HG03558 (cell line): ENCODE measurements around the gene NAT10.

Experiments used
- ATAC-seq: cut with Tn5 transposase; IDR thresholded peaks from one replicate; pipeline ENCODE4 v1.9.1; 2021; ENCODE audit warnings: moderate number of reproducible peaks; ENCODE audit not compliant: unreplicated experiment; ENCODE audit errors: extremely low read depth

Gene NAT10

DNA sequence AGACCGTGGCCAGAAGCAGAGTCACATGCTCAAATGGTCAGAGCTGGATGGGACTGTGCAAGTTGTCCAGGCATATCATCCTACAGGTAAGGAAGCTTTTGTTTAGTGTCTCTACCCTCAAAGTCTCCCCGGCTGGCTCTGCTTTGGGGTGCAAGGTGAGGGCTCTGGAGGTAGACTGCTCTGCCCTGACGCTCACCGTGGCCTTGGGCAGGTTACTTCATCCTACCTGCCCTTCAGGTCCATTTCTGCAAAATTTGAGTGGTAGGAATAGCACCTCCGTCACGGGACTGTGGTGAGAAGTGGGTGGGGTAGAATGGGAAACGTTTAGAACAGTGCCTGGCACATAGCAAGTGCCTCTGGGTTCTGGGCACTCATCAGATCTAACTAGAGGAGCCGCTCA lies 42.2 kb downstream of the NAT10 start:
- ATAC-seq = no peak

DNA sequence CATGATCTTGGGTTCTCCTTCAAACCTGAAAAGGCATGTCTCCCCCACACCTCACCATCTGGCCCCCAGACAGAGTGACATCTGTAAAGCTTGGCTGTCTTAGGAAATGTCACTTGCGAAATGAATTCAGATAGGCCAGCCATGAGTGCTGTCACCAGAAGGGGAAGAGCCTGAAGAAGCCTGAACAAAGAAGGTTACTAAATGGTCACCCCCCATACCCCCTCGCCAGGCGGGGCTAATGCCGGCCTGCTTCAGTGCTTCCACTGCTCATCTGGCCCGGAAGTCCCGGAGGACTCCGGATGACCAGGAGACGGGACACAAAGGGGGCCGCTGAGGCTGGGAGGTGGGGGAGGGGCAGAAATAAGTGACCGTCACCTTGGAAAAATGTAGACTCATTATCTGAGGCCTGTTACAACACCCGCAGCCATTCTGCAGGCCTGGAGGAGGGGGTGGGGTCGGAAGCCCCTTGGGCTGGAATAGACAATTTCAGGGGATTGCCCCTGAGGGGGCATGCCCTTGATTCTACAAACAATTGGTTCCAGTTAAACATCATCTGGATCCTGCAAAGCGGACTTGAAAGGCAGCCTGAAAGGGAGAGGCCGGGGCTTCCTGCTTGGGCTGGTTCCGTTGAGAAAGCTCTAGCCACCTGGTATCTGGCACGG lies 43.2 kb downstream of the NAT10 start:
- no peak for ATAC-seq

DNA sequence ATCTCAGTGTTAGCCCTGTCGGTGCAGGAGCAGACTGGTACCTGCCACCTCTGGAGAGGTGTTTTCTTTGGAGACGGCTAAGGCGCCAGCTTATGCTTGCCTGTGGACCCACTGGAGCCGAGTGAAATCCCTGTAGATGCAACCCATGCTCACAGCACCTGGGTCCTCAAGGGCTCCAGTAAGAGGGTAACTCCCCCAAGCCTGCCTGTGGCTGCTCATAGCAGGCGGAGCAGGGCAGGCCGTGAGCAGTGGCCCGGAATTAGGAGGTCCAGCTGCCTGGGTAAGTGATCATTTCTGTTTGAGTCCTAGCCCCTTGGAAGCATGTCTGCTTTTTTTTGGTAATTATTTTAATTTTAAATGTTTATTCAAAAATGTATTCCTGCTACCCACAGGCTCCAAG lies 43.8 kb downstream of the NAT10 start:
- ATAC-seq = no peak

DNA sequence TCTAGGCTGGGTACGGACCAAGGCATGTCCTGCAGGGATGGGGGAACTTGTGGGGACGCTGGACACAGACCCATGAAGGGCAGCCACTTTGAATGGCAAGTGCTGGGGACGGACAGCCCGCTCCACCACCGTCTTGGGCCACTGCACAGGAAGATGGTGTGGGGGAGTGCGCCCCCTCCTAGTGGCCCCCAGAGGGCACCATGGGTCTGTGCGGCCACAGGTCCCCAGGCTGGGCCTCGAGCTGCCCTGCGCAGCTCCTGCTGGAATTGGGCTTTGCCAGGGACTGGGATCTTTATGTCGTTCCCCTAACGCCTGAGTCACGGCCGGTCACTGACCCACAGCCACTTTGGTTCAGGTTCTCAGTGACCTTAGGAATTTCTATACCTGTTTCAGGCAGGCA lies 44.4 kb downstream of the NAT10 start:
- ATAC-seq = no peak

DNA sequence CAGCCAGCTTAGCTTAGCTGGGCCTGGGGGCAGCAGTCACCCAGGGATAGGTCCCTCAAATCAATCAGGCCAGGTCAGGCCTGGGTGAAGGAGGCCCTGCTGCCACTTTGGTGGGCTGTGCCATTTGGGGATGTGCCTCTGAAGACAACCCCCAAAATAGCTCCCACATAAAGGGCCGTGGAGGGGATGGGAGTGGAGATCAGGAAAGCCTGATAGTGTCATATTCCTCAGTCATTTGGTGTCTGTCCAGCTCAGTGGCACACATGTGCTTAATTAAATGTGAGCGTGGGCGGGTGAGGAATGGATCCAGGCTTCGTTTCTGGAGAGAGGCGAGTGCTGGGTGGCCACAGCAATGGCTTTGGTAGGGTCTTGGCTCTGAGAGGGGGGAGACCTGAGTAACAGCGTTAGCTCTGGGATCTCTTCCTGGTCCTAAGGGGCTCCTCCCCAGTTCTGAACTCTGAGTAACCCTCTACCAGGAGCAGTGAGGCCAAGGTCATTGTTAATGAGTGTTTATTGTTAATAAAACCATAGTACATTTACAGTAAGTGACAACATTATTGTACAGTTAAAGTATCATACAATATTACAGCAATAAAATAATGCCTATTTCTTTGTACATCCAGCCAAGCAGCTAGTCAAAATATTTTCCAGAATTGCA lies 45.2 kb downstream of the NAT10 start:
- ATAC-seq = no peak

DNA sequence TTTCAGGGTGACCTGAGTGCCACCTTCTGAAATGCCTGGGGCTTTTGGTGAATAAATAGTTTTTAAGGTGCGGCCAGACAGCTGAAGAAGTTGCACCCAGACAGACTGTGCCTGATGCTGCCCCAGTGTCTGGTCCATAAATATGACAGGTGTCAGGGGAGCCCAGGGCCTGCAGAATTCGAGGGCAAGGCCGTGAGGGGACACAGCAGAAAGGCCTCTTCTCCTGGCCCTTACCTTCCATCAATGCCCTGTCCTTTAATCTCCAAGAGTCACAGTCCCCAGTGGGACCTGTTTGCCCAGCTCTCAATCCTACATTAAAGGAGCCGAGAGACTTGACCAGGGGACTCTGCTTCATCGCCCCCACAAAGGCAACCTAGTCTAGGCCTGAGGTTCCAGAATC lies 45.7 kb downstream of the NAT10 start:
- no peak for ATAC-seq

DNA sequence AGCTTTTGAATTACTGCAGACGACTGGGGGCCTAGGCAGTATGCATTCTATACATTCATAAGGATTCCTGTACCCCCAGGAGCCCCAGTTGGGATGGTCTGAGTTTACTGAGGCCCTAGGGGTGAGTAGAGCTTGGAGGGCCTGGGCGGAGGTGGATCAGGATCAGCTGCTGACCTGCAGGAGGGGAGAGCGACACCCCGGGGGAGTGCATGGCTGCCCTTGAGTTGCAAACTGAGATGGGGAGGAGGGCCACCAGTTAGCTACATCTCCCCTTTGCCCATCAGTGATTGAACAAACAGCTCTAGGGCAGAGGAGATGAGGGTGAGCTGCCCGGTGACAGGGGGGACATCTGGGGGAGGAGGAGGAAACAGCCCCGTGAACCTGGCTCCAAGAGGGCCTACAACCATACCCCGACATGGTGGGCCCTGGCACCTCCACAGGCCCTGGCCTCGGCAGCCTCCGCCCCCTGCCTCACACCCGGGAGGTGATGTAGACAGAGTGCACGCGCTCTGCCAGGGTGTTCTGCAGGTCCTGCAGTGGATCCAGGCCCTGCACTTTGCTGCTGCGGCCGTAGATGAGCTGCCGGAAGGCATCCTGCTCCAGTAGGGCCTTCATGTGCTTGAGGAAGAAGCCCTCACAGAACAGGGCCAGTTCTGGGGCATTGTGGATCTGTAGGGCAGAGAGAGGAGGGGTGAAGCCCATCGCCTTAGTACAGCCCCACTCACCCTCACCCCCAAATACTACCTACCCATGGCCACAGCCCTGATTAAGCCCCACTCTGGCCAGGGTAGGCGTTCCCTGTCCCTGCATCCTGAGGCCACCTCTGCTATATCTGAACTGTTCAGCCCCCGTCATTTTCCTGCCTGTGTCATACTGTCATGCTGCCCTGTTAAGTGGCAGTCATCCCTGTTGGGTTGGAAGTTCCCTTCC lies 46.8 kb downstream of the NAT10 start:
- ATAC-seq = no peak

DNA sequence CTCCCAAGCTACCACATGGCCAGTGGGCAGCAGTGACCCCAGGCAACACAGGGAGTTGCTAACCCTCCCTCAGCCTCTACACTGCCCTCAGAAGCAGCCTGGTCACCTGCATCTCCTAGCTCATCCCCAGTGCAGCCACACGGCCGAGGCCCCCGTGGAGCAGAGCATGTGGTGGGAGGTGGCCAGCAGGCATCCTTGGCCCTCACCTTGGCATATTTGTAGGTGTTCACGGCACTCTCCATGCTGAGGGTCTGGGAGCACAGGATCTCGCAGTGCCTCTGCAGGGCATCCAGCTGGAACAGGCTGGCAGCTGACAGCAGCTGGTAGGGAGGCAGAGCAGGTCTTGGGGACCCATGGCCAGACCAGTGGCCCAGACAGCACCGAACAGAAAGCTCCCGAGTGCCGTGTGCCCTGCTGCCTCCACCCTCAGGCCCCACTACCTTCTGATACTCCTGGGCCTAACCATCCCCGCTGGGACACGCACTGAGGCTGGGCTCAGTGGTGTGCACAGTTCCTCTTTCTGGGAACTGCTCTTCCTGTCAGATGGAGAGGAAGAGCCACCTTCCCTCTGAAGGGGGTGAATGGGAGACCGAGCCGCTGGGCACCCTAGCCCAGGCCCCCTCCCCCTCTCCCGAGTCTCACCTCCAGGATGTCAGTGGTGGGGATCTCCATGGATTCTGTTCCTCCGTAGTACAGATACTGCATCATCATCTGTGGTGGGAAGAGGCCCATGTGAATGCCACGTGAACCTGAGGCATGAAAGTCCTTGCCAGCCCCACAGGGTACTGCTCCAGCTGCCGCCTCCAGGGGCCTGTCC lies 48.8 kb downstream of the NAT10 start:
- ATAC-seq = no peak

DNA sequence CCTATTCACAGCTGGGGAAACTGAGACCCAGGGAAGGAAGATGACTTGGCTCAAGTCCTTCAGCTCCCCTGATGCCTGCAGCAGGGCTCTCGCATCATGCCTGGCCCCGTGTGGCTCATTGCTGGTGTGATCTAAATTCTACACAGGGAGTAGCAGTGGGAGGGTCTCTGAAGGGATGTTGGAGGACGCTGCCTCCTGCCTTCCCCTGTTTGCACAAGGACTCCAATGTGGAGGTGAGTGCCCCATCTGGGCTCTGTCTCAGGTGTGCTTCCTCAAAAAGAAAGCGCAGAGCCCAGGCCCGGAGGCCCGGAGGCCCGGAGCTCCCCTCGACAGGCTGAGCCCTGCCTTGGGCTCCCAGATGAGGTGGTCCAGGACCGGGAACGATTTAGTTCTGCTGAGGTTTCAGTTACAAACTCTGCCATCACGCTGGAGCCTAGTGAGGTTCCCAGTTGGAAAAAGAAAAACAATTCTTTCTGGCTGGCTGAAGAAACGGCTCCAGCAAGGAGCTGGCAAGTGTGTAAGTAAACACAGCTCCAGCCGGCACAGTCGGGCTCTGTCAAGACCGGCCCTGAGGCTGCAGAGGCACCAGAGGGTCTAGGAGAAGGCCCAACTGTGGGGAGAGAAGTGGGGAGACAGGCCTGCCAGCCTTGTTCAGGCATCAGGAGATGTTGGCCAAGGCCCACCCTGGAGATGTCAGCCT lies 49.8 kb downstream of the NAT10 start:
- no peak for ATAC-seq

DNA sequence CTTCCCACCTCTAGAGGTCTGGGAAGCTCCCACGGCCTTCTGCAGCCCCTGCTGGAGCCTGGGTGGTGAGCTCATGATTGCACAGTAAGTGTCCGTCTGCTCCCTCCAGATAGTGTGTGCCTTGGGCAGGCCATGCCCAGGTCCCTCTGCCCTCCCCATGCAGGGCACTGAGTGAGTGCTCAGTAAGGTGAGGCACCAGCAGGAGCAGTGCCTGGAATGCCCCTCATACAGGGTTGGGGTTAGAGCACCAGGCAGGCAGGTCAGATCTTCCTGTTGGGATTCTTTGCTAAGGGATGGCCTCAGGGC lies 50.3 kb downstream of the NAT10 start:
- ATAC-seq = no peak

DNA sequence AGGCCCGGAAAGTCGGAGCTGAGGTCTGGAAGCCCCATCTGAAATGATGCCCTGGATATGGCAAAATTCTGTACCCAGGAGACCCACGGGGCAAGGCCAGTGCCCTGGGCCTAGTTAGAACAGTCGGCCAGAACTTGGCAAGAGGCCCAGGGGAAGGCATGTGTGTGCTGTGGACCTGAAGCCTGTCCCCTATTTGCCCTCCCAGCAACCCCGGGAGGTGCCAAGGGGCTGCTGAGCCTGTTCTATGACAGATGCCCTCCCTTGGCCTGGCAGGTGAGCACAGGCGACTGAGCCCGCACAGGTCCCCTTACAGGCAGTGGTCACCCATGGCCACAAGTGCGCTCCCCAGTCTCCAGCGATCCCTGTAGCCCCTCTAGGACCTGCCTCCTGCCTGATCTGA lies 51.7 kb downstream of the NAT10 start:
- ATAC-seq = no peak

DNA sequence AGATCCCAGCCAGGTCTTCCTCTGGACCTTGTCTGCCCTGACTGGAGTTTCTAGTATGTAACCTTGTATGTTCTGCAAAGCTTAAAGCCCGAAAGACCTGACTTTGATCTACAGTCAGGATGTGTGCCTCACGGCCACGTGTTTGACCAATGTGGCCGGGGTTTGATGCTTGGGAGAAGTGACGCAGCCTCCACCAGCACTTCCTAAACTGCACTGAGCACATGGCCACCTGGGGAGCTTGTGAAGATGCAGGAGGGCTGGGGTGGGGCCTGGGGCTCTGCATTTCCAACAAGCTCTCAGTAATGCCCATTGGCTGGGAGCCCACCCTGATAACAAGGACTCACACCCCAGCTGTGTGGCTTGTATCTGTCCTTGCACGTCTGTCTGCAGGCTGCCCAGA lies 53.2 kb downstream of the NAT10 start:
- no peak for ATAC-seq

DNA sequence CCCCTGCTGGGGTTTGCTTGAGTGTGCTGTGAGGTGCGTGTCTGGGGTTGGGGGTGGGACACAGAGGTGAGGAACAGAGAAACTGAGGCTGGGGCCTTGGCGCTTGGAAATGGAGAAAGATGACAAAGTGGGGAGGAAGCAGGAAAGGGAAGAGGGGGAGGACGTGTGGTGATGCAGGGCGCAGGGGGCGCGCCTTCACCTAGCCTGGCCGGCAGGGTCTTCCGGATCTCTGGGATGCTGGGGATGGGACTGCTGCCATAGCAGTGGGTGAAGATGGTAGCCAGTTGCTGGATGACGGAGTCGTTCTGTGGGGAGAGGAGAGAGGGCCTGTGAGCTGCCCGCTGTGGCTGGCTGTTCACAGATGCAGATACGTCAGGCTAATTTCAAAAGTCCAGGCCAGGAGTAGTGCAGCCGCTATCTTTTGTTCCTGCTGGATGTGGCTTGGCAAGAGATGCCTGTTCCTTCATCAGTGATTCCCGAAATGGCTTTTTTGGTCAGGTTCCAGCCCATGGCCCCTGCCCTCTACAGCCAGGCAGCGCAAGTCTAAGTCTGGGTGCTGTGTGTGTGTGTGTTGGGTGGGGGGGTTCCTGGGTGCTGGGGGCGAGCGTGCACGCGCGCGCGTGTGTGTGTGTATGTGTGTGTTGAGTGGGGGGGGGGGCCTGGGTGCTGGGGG lies 54.8 kb downstream of the NAT10 start:
- ATAC-seq = no peak

DNA sequence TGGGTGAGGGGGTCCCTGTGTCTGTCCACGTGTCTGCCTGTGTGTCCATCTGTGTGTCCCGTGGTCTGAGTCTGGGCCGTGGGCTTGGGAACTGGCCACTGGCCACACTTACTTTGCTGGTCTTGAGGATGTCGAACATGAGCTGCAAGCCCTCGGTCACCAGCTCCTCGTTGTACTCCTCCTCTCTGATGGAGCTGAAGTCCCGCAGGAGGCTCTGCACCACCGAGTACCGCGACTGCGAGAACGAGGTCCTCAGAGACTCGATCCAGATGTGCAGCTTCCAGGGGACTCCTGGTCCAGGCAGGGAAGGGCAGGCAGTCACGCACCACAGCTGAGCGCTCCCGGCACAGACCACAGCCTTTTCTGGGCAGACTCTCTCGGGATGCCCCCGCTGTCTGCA lies 55.4 kb downstream of the NAT10 start:
- ATAC-seq = no peak

DNA sequence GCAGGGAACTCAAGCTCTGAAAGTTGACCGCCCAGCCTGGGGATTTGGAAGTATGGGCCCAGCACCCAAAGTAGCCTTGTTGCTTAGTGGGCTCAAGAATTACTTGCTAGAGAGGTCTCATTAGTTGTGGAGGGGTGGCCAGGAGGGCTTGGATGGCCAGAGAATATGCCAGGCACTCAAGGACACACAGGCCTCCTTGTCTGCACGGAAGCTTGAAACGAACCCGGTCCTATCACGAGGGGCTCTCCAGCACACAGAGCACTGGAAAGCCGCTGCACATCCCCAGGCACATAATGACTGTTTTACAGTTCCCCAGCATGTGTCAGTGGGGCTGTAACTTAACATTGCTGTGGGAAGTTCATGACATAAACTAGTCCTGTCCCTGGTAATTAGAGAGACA lies 55.9 kb downstream of the NAT10 start:
- ATAC-seq = no peak

DNA sequence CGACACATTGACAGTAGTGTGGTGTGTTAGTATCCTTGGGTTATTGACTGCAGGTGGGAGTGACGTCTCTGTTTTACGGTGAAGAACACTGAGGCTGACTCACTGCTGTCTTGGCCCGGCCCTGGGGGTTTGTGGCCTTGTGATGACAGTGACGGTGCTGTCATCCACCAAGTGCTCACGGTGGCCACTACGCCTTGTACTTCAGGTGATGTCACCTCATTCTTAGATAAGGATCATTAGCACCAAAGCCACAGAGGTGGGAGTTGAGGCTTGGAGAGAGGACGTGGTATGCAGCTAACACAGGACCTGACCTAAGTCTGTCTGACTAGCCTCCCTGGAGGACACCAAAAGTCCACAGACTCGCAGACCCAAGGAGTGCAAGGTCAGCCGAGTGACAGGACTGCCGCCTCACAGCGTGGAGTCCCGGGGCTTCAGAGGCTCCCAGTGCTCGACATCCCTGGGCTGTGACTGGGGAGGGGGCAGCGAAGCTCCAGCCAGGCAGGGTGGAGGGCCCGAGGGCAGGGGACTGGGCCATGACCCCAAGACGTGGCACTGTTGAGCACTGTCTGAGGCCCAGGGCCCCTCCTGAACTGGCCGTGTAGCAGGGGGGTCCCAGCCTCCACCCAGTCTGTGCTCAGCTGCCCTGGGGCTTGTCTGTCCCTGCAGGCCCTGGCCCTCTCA lies 56.5 kb downstream of the NAT10 start:
- ATAC-seq = no peak

DNA sequence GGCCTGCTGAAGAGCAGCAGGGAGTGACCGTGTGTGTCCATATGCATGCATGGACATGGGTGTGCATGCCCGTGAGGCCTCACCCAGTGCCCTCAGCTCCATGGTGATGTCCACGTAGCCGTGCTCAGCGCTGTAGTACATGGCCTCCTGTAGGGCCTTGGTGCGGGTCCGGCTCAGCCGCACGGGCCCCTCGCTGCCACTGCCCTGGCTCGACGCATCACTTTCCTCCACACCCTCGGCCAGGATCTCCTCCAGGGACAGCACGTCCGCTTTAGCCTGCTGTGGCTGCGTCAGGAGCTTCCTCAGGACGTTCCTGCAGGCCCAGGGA lies 57.0 kb downstream of the NAT10 start:
- no peak for ATAC-seq

DNA sequence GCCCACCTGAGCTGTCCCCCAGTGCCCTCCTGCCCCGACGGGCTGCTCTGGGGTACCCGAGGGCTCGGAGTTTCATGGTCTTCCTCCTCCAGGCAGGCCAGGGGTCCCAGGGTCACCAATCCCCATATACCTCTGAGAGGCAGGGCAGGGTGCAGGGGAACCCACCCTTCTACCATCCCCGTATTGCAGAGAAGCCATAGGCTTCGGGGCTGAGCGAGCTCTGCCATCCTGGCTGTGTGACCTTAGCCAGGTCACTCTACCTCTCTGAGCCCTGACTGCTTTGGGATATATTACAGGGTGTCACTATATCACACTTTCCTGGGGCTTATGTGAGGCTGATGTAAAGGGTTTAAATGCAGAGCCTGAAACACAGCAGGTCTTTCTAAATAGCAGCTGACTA lies 57.4 kb downstream of the NAT10 start:
- ATAC-seq = no peak

DNA sequence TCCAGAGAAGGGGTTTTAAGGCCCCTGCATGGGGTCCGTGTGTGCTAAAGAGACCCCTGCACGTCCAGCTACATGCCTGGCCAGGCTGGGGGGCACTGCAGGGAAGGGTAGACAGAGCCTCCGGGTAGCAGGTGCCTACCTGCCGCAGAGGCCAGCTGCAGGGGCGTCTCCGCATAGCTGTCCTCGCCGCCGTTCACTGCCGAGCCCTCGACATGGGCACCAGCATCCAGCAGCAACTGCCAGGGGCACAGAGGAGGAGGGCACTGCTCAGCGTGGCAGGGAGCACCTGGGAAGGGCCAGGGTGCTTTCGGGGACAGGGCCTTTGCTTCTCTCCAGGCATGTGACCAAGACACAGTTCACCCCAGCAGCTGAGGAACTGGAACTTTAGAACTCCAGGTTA lies 59.7 kb downstream of the NAT10 start:
- ATAC-seq = no peak
